Measurements from ENCODE around the gene COPS9.

DNA sequence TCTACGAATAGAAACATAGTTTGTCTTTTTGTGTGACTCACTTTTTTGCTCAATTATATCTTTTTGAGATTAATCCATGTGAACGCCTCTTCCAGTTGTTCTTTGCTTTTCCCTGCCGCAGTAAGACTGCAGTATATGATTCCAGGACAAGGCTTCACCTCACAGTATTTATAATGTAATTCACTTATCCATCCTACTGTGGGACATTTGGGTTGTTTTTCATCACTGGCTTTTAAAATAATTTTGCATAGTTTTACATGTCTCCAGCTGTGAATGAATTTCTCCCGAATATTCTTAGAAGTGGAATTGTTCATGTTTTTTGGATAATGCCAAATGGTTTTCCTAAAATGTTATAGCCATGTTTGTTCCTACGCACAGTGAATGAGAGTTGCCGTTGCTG is 21.9 kb downstream of the COPS9 start:
- TF ChIP-seq, protein P1, sequence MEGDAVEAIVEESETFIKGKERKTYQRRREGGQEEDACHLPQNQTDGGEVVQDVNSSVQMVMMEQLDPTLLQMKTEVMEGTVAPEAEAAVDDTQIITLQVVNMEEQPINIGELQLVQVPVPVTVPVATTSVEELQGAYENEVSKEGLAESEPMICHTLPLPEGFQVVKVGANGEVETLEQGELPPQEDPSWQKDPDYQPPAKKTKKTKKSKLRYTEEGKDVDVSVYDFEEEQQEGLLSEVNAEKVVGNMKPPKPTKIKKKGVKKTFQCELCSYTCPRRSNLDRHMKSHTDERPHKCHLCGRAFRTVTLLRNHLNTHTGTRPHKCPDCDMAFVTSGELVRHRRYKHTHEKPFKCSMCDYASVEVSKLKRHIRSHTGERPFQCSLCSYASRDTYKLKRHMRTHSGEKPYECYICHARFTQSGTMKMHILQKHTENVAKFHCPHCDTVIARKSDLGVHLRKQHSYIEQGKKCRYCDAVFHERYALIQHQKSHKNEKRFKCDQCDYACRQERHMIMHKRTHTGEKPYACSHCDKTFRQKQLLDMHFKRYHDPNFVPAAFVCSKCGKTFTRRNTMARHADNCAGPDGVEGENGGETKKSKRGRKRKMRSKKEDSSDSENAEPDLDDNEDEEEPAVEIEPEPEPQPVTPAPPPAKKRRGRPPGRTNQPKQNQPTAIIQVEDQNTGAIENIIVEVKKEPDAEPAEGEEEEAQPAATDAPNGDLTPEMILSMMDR (conservative IDR thresholded peaks at IDR 0.05): no peak
- no peak for TF ChIP-seq EZH2 (IDR thresholded peaks at IDR 0.05; ENCODE audit: low read depth)
